Heart left ventricle (tissue), 16 donors: Measurements from ENCODE around the gene GZF1. TPM values are rescaled to one million over a fixed set of nuclear protein-coding genes. Genes with fewer than 3 reads are reported as not detected.

Experiments used
- ATAC-seq, 4 donors: fragments of 200-7000 bp; cut with Tn5 transposase; one replicate each; pipeline ENCODE4 v1.9.1; 2020 to 2022; ENCODE audit warnings: moderate library complexity in 4 of 4, mild to moderate bottlenecking in 3 of 4, moderate number of reproducible peaks in 1 of 4
- DNase-seq, 5 donors: peaks; one replicate each; pipeline ENCODE4 v3.0.0-alpha.2; 2020
- H3K27ac ChIP-seq, 12 donors: fragments of 200-600 bp; sonication (generic) in 4 of 12; one replicate each; pipeline versions ENCODE4 v1.5.0 to v1.8.0; 2016 to 2022; ENCODE audit warnings: mild to moderate bottlenecking in 2 of 12
- H3K27me3 ChIP-seq, 9 donors: fragments of 200-600 bp; sonication (generic) in 2 of 9; one replicate each; pipeline versions ENCODE4 v1.5.1 to v1.8.0; 2016 to 2022; ENCODE audit warnings: mild to moderate bottlenecking in 3 of 9
- H3K36me3 ChIP-seq, 9 donors: fragments of 200-600 bp; sonication (generic) in 2 of 9; one replicate each; pipeline versions ENCODE4 v1.5.0 to v1.8.0; 2018 to 2022; ENCODE audit warnings: mild to moderate bottlenecking in 2 of 9
- H3K4me1 ChIP-seq, 12 donors: fragments of 200-600 bp; sonication (generic) in 4 of 12; one replicate each; pipeline versions ENCODE4 v1.5.0 to v1.8.0; 2016 to 2022; ENCODE audit warnings: mild to moderate bottlenecking in 3 of 12
- H3K4me3 ChIP-seq, 12 donors: fragments of 200-600 bp; sonication (generic) in 4 of 12; one replicate each; pipeline versions ENCODE4 v1.5.0 to v1.8.0; 2017 to 2022; ENCODE audit warnings: mild to moderate bottlenecking in 9 of 12, moderate library complexity in 4 of 12
- H3K9me3 ChIP-seq, 12 donors: fragments of 200-600 bp; sonication (generic) in 4 of 12; one replicate each; pipeline versions ENCODE4 v1.5.0 to v1.8.0; 2016 to 2022; ENCODE audit warnings: mild to moderate bottlenecking in 1 of 12
- CTCF ChIP-seq, 12 donors: fragments of 200-600 bp; sonication (generic) in 4 of 12; IDR thresholded peaks; one replicate each; pipeline versions ENCODE4 v1.5.0 to v1.8.0; 2018 to 2022; ENCODE audit warnings: antibody characterized with exemption in 12 of 12, mild to moderate bottlenecking in 5 of 12
- POLR2A ChIP-seq, 2 donors: fragments of 450-650 bp; IDR thresholded peaks; one replicate each; pipeline ENCODE4 v1.6.1; 2017; ENCODE audit warnings: antibody characterized with exemption in 2 of 2, mild to moderate bottlenecking in 2 of 2, moderate library complexity in 2 of 2
- WGBS, 4 donors: extraction: QIAGEN DNeasy Blood & Tissue Kit in 2 of 4; methylation state at CpG; one replicate each; pipeline versions ENCODE4 v1.1.5 to v1.1.7; 2013 to 2018; 5-methylcytosine and 5-hydroxymethylcytosine counted together
- intact Hi-C, 10 donors: fragments of 100-400 bp; cut with DNase I; formaldehyde crosslinking; loops; one replicate each; pipeline versions ENCODE4 v1.11.1 to v1.14.2; 2022
- polyA plus RNA-seq, 2 donors: library from polyadenylated mRNA; stranded (reverse); fragments of 200-250 nt; gene quantifications; one replicate each; pipeline ENCODE4 v1.2.3, GENCODE V29; 2013
- total RNA-seq, 9 donors: library from RNA; depleted of rRNA in 2 of 9; stranded (reverse); fragments of >200 nt in 2 of 9; fragmentation: NEBNext Ultra II Directional in 3 of 9; extraction: Animal tissue kit (Norgen Biotek cat#: 25700) in 3 of 9; gene quantifications; one replicate each; pipeline versions ENCODE4 v1.1.0 to v1.2.4, GENCODE V29; 2016 to 2023
- donor health status: ischemic (EF 13 %, LVEDD 7.1; RV severe dilation, severe dysfunction).
- donor health status: healthy with polysubstance abuse.
- donor health status: DM: no; HTN: yes; CAD: no.
- donor health status: DM: no; HTN: no; CAD: no.
- donor health status: ischemic (EF 25% LVEDD 6.9; RV normal size, moderate dysfunction).
- donor health status: ischemic (EF 25% LVEDD 5.7; RV mildly dilated, moderate dysfunction).
- donor health status: healthy.
- donor health status: DM: yes; HTN: yes; CAD: no.
- donor health status: ischemic (EF 35%, LVEDD 5.7; RV mildly dilated, moderate dysfunction).
- donor health status: nonischemic (EF 11% LVEDD 7.7; RV severe dilation, severe dysfunction).
- donor health status: DM: yes; HTN: yes; CAD: no.
- donor health status: PGD.
- donor health status: ischemic (EF 29% LVEDD 5.4; RV normal size, mild dysfunction).
- donor health status: nonischemic (EF 23%, LVEDD 6.1; RV moderate dilation, normal function).

Gene GZF1
- total and polyA plus RNA-seq, 11 donors, result 8.6 to 34.6 (median 24.5) TPM

- ATAC-seq, result no peak
- intact Hi-C loops, result loop anchor here in 4 of 10 donors (5.0 to 10.0 kb wide), 2 partner anchors 50 to 52 kb away; partner anchors contain the start of gene GZF1 (in 4 of the 4)
- TF ChIP-seq POLR2A (IDR thresholded peaks at IDR 0.05), result no peak
- Histone ChIP-seq H3K27me3 (no peaks in the 10 kb centered on the region), H3K9me3 (no peaks in the 10 kb centered on the region), H3K27ac (no peak overlapping the region), H3K4me1 (peaks cover 0 to 75% (median 39%) of the 10 kb centered on the region in 12 donors), H3K36me3 (peaks cover 0 to 3% (median 0%) of the 10 kb centered on the region in 9 donors), H3K4me3 (no peak overlapping the region)
- DNase-seq, result no peak
- 61 to 71% (median 68%) methylated on average over 1 of the region's 1 CpG for WGBS, 4 donors
Observed at GRCh38 chr20:23414526-23415188, 52.7 kb downstream of the GZF1 start.

- intact Hi-C loops, result loop anchor here in 3 of 10 donors (5.0 to 10.0 kb wide), 2 partner anchors 51 to 53 kb away; partner anchors contain the start of gene GZF1 (in 3 of the 3)
- no peak for DNase-seq
- Histone ChIP-seq H3K4me1 (peaks cover 0 to 74% (median 38%) of the 10 kb centered on the region in 12 donors), H3K4me3 (no peak overlapping the region), H3K36me3 (peaks cover 0 to 3% (median 0%) of the 10 kb centered on the region in 9 donors), H3K27me3 (no peaks in the 10 kb centered on the region), H3K9me3 (no peaks in the 10 kb centered on the region), H3K27ac (no peak overlapping the region)
- 92 to 94% (median 93%) methylated on average over 5 of the region's 5 CpGs for WGBS, 4 donors
- no peak for TF ChIP-seq CTCF (IDR thresholded peaks at IDR 0.05)
- no peak for TF ChIP-seq POLR2A (IDR thresholded peaks at IDR 0.05)
- ATAC-seq, result no peak
Observed at GRCh38 chr20:23415555-23415954, 53.6 kb downstream of the GZF1 start.

- ATAC-seq (peak in 1 of 4 donors; percentile 31), DNase-seq (no peak)
- no peak for TF ChIP-seq POLR2A (IDR thresholded peaks at IDR 0.05)
- TF ChIP-seq CTCF (IDR thresholded peaks at IDR 0.05), result no peak
- Histone ChIP-seq H3K27ac (no peak overlapping the region), H3K36me3 (peaks cover 0 to 3% (median 0%) of the 10 kb centered on the region in 9 donors), H3K9me3 (no peaks in the 10 kb centered on the region), H3K4me1 (peaks cover 0 to 69% (median 34%) of the 10 kb centered on the region in 12 donors), H3K4me3 (no peak overlapping the region), H3K27me3 (no peaks in the 10 kb centered on the region)
- WGBS, 4 donors, result 64 to 73% (median 69%) methylated on average over 6 of the region's 6 CpGs
- intact Hi-C loops, result loop anchor here in 4 of 10 donors (2.0 to 10.0 kb wide), 3 partner anchors 51 to 54 kb away; partner anchors contain the start of gene GZF1 (in 4 of the 4)
Observed at GRCh38 chr20:23415959-23416583, 54.1 kb downstream of the GZF1 start.

GRCh38 chr20:23417861-23418260 is 55.9 kb downstream of the GZF1 start:
- Histone ChIP-seq H3K4me3 (no peak overlapping the region), H3K9me3 (no peaks in the 10 kb centered on the region), H3K27ac (peak overlapping the region in 2 of 12 donors; percentile 6 to 21), H3K4me1 (peaks cover 0 to 60% (median 28%) of the 10 kb centered on the region in 12 donors), H3K36me3 (peaks cover 0 to 1% (median 0%) of the 10 kb centered on the region in 9 donors), H3K27me3 (no peaks in the 10 kb centered on the region)
- intact Hi-C loops, result loop anchor here in 4 of 10 donors (2.0 to 10.0 kb wide), 3 partner anchors 53 to 56 kb away; partner anchors contain the start of gene GZF1 (in 4 of the 4)
- DNase-seq, result no peak
- no peak for ATAC-seq
- TF ChIP-seq CTCF (IDR thresholded peaks at IDR 0.05), result no peak
